ENCODE data around the gene RHOF. TPM values are rescaled to one million over a fixed set of nuclear protein-coding genes. Genes with fewer than 3 reads are reported as not detected.

Gene RHOF
- 5.3 and 5.7 TPM in 2 replicates for total RNA-seq (2014; rRNA removed; shearing (Covaris generic))
- polyA plus RNA-seq (2015; cell fraction: cytosol; rRNA removed) = 10.6 and 14.6 TPM in 2 replicates
- polyA plus RNA-seq (2015; cell fraction: nucleus; rRNA removed) = 41.4 and 61.9 TPM in 2 replicates

GRCh38 chr12:121793440-121793837 lies at the start of gene RHOF:
Gene RHOF (minus strand): TSS chr12:121793688. CDS start chr12:121793633, 55 bp downstream.
- in situ Hi-C loops (cut with HindIII; ENCODE audit: low pct_unique_long_range_greater_than_20kb, low sequenced_read_pairs) = no loop called here
- DNase-seq (ENCODE audit: low read depth, low spot score) = no peak

- in situ Hi-C loops (cut with HindIII; ENCODE audit: low pct_unique_long_range_greater_than_20kb, low sequenced_read_pairs) = no loop called here
These were observed 46.7 kb upstream of the RHOF start for GRCh38 chr12:121839993-121840761.

GRCh38 chr12:121839106-121839992 lies 45.9 kb upstream of the RHOF start:
- in situ Hi-C loops (cut with HindIII; ENCODE audit: low pct_unique_long_range_greater_than_20kb, low sequenced_read_pairs) = no loop called here
- peak; percentile 98 for DNase-seq (ENCODE audit: low read depth, low spot score)

More at GRCh38 chr12:121839993-121840761, 46.7 kb upstream of the RHOF start:
- no peak for DNase-seq (ENCODE audit: low read depth, low spot score)

GRCh38 chr12:121838126-121838525 lies 44.6 kb upstream of the RHOF start:
- in situ Hi-C loops (cut with HindIII; ENCODE audit: low pct_unique_long_range_greater_than_20kb, low sequenced_read_pairs) = no loop called here
- DNase-seq (ENCODE audit: low read depth, low spot score) = no peak

GRCh38 chr12:121837680-121838079 lies 44.2 kb upstream of the RHOF start:
- in situ Hi-C loops (cut with HindIII; ENCODE audit: low pct_unique_long_range_greater_than_20kb, low sequenced_read_pairs) = no loop called here
- DNase-seq (ENCODE audit: low read depth, low spot score) = peak; percentile 18

- in situ Hi-C loops (cut with HindIII; ENCODE audit: low pct_unique_long_range_greater_than_20kb, low sequenced_read_pairs) = no loop called here
- no peak for DNase-seq (ENCODE audit: low read depth, low spot score)
These were observed 38.2 kb upstream of the RHOF start for GRCh38 chr12:121831571-121832245.

- in situ Hi-C loops (cut with HindIII; ENCODE audit: low pct_unique_long_range_greater_than_20kb, low sequenced_read_pairs) = no loop called here
- DNase-seq (ENCODE audit: low read depth, low spot score) = no peak
These were observed 37.2 kb upstream of the RHOF start for GRCh38 chr12:121830588-121831265.

GRCh38 chr12:121830134-121830533 lies 36.6 kb upstream of the RHOF start:
- in situ Hi-C loops (cut with HindIII; ENCODE audit: low pct_unique_long_range_greater_than_20kb, low sequenced_read_pairs) = no loop called here
- DNase-seq (ENCODE audit: low read depth, low spot score) = no peak

GRCh38 chr12:121829250-121829918 lies 35.9 kb upstream of the RHOF start:
- no peak for DNase-seq (ENCODE audit: low read depth, low spot score)
- in situ Hi-C loops (cut with HindIII; ENCODE audit: low pct_unique_long_range_greater_than_20kb, low sequenced_read_pairs) = no loop called here

- in situ Hi-C loops (cut with HindIII; ENCODE audit: low pct_unique_long_range_greater_than_20kb, low sequenced_read_pairs) = no loop called here
These were observed 35.3 kb upstream of the RHOF start for GRCh38 chr12:121828826-121829225.

GRCh38 chr12:121828306-121828705 lies 34.8 kb upstream of the RHOF start:
- in situ Hi-C loops (cut with HindIII; ENCODE audit: low pct_unique_long_range_greater_than_20kb, low sequenced_read_pairs) = no loop called here
- no peak for DNase-seq (ENCODE audit: low read depth, low spot score)

More at GRCh38 chr12:121828826-121829225, 35.3 kb upstream of the RHOF start:
- no peak for DNase-seq (ENCODE audit: low read depth, low spot score)

GRCh38 chr12:121827351-121828099 lies 34.0 kb upstream of the RHOF start:
- DNase-seq (ENCODE audit: low read depth, low spot score) = no peak
- in situ Hi-C loops (cut with HindIII; ENCODE audit: low pct_unique_long_range_greater_than_20kb, low sequenced_read_pairs) = no loop called here

GRCh38 chr12:121826318-121827150 lies 33.0 kb upstream of the RHOF start:
- in situ Hi-C loops (cut with HindIII; ENCODE audit: low pct_unique_long_range_greater_than_20kb, low sequenced_read_pairs) = no loop called here
- DNase-seq (ENCODE audit: low read depth, low spot score) = no peak

GRCh38 chr12:121825041-121825523 lies 31.6 kb upstream of the RHOF start:
- no peak for DNase-seq (ENCODE audit: low read depth, low spot score)
- in situ Hi-C loops (cut with HindIII; ENCODE audit: low pct_unique_long_range_greater_than_20kb, low sequenced_read_pairs) = no loop called here

- no peak for DNase-seq (ENCODE audit: low read depth, low spot score)
- in situ Hi-C loops (cut with HindIII; ENCODE audit: low pct_unique_long_range_greater_than_20kb, low sequenced_read_pairs) = no loop called here
These were observed 30.2 kb upstream of the RHOF start for GRCh38 chr12:121823727-121824115.
